H9 (cell line): Measurements from ENCODE around the gene OTOGL. TPM values are rescaled to one million over a fixed set of nuclear protein-coding genes. Genes with fewer than 3 reads are reported as not detected.

ENCODE experiments used
- DNase-seq: peaks from one replicate; pipeline ENCODE4 v3.0.0-alpha.2; 2017
- H2AFZ ChIP-seq: one replicate; pipeline ENCODE4 v1.6.1; 2013; ENCODE audit warnings: mild to moderate bottlenecking, low read length, control low read depth, moderate library complexity
- H2AK5ac ChIP-seq: 2 replicates; pipeline ENCODE4 v1.6.1; 2013; ENCODE audit warnings: low read length, control low read depth, mixed read lengths; ENCODE audit not compliant: insufficient read length
- H2BK120ac ChIP-seq: one replicate; pipeline ENCODE4 v1.6.1; 2013; ENCODE audit warnings: low read depth, mild to moderate bottlenecking, low read length, control low read depth, inconsistent platforms; ENCODE audit not compliant: poor library complexity, severe bottlenecking
- H2BK12ac ChIP-seq: 2 replicates; pipeline ENCODE4 v1.6.1; 2013; ENCODE audit warnings: low read length, control low read depth, mixed read lengths, low read depth; ENCODE audit not compliant: insufficient read length
- H2BK15ac ChIP-seq: 2 replicates; pipeline ENCODE4 v1.6.1; 2013; ENCODE audit warnings: low read depth, low read length, control low read depth
- H2BK20ac ChIP-seq: one replicate; pipeline ENCODE4 v1.6.1; 2013; ENCODE audit warnings: low read depth, mild to moderate bottlenecking, low read length, control low read depth, inconsistent platforms; ENCODE audit not compliant: poor library complexity, severe bottlenecking
- H2BK5ac ChIP-seq: 2 replicates; pipeline ENCODE4 v1.6.1; 2013; ENCODE audit warnings: low read length, control low read depth, mixed read lengths; ENCODE audit not compliant: insufficient read length
- H3K14ac ChIP-seq: 2 replicates; pipeline ENCODE4 v1.6.1; 2013; ENCODE audit warnings: low read length, control low read depth; ENCODE audit not compliant: insufficient read depth
- H3K18ac ChIP-seq: 2 replicates; pipeline ENCODE4 v1.6.1; 2013; ENCODE audit warnings: low read depth, mild to moderate bottlenecking, mixed read lengths, low read length, control low read depth; ENCODE audit not compliant: insufficient read length
- H3K23ac ChIP-seq: 2 replicates; pipeline ENCODE4 v1.6.1; 2013; ENCODE audit warnings: low read length, control low read depth, mixed read lengths, low read depth; ENCODE audit not compliant: insufficient read length
- H3K23me2 ChIP-seq: 2 replicates; pipeline ENCODE4 v1.6.1; 2013; ENCODE audit warnings: low read depth, mild to moderate bottlenecking, mixed read lengths, low read length, control low read depth; ENCODE audit not compliant: insufficient read length, poor library complexity, severe bottlenecking
- H3K27ac ChIP-seq: 2 replicates; pipeline ENCODE4 v1.5.1; 2013; ENCODE audit warnings: low read length, control low read depth, mixed read lengths, low read depth; ENCODE audit not compliant: insufficient read length
- H3K27me3 ChIP-seq: 2 replicates; pipeline ENCODE4 v1.6.1; 2013; ENCODE audit warnings: low read length, control low read depth, inconsistent platforms; ENCODE audit not compliant: insufficient read depth
- H3K4ac ChIP-seq: 2 replicates; pipeline ENCODE4 v1.6.1; 2013; ENCODE audit warnings: low read depth, mild to moderate bottlenecking, control low read depth, inconsistent platforms, low read length, moderate library complexity
- H3K4me1 ChIP-seq: 2 replicates; pipeline ENCODE4 v1.6.1; 2013; ENCODE audit warnings: low read length, control low read depth, inconsistent platforms; ENCODE audit not compliant: insufficient read depth
- H3K4me2 ChIP-seq: 2 replicates; pipeline ENCODE4 v1.6.1; 2013; ENCODE audit warnings: low read length, control low read depth, mixed read lengths; ENCODE audit not compliant: insufficient read length, insufficient read depth
- H3K56ac ChIP-seq: 2 replicates; pipeline ENCODE4 v1.6.1; 2013; ENCODE audit warnings: low read depth, mild to moderate bottlenecking, mixed read lengths, low read length, control low read depth; ENCODE audit not compliant: insufficient read length
- H3K79me1 ChIP-seq: 2 replicates; pipeline ENCODE4 v1.6.1; 2013; ENCODE audit warnings: low read depth, mild to moderate bottlenecking, moderate library complexity, low read length, control low read depth, inconsistent platforms; ENCODE audit not compliant: insufficient read depth, poor library complexity, severe bottlenecking
- H3K79me2 ChIP-seq: 2 replicates; pipeline ENCODE4 v1.6.1; 2013; ENCODE audit warnings: low read length, control low read depth, inconsistent platforms; ENCODE audit not compliant: insufficient read depth
- H3K9ac ChIP-seq: 2 replicates; pipeline ENCODE4 v1.6.1; 2013; ENCODE audit warnings: low read length, control low read depth, mixed read lengths; ENCODE audit not compliant: insufficient read length; ENCODE audit errors: extremely low read depth
- H3K9me3 ChIP-seq: one replicate; pipeline ENCODE4 v1.6.1; 2013; ENCODE audit warnings: low read depth, low read length, inconsistent platforms; ENCODE audit not compliant: control insufficient read depth
- H3T11ph ChIP-seq: one replicate; pipeline ENCODE4 v1.6.1; 2013; ENCODE audit warnings: mild to moderate bottlenecking, low read length, control low read depth, inconsistent platforms
- H4K20me1 ChIP-seq: one replicate; pipeline ENCODE4 v1.6.1; 2013; ENCODE audit not compliant: control insufficient read depth, insufficient read length, insufficient read depth
- H4K5ac ChIP-seq: 2 replicates; pipeline ENCODE4 v1.6.1; 2013; ENCODE audit warnings: low read depth, mild to moderate bottlenecking, mixed read lengths, low read length, control low read depth; ENCODE audit not compliant: insufficient read length
- H4K8ac ChIP-seq: replicated peaks from 2 replicates; pipeline ENCODE4 v1.6.1; 2013; ENCODE audit warnings: low read length, control low read depth, mixed read lengths, low read depth; ENCODE audit not compliant: insufficient read length
- H4K91ac ChIP-seq: 2 replicates; pipeline ENCODE4 v1.6.1; 2013; ENCODE audit warnings: low read depth, mild to moderate bottlenecking, moderate library complexity, mixed read lengths, low read length, control low read depth; ENCODE audit not compliant: insufficient read length
- H3K27ac Mint-ChIP-seq, 3 experiments: 2 replicates in 2 of 3; 3 replicates in 1 of 3; pipeline ENCODE4 v1.8.0; 2020 to 2021; ENCODE audit warnings: mixed read lengths in 3 of 3, mild to moderate bottlenecking in 1 of 3, moderate library complexity in 1 of 3
- H3K27me3 Mint-ChIP-seq: 2 replicates; pipeline ENCODE4 v1.8.0; 2021; ENCODE audit warnings: low read depth, mild to moderate bottlenecking, moderate library complexity, mixed read lengths
- H3K36me3 Mint-ChIP-seq, 3 experiments: 2 replicates in 2 of 3; 3 replicates in 1 of 3; pipeline ENCODE4 v1.8.0; 2020 to 2021; ENCODE audit warnings: low read depth in 3 of 3, mixed read lengths in 3 of 3; ENCODE audit not compliant: insufficient read depth in 1 of 3
- H3K4me1 Mint-ChIP-seq, 2 experiments: 2 replicates each; pipeline ENCODE4 v1.8.0; 2020; ENCODE audit warnings: mixed read lengths in 2 of 2
- H3K4me3 Mint-ChIP-seq, 2 experiments: 2 replicates in 1 of 2; 3 replicates in 1 of 2; pipeline ENCODE4 v1.8.0; 2020 to 2021; ENCODE audit warnings: mild to moderate bottlenecking in 2 of 2, mixed read lengths in 2 of 2, moderate library complexity in 1 of 2
- H3K9me3 Mint-ChIP-seq, 2 experiments: 2 replicates in 1 of 2; 3 replicates in 1 of 2; pipeline ENCODE4 v1.8.0; 2020; ENCODE audit warnings: mild to moderate bottlenecking in 2 of 2, mixed read lengths in 2 of 2, moderate library complexity in 1 of 2
- WGBS: extraction: QIAGEN DNeasy Blood & Tissue Kit; methylation state at CpG from one replicate; pipeline ENCODE4 v1.1.7; 2013; ENCODE audit warnings: missing lambda C conversion rate, low lambda C conversion rate, mixed read lengths; ENCODE audit not compliant: insufficient read length; ENCODE audit errors: extremely low coverage; 5-methylcytosine and 5-hydroxymethylcytosine counted together
- total RNA-seq: library from RNA; stranded (reverse); gene quantifications from 2 replicates; pipeline ENCODE4 v1.2.1, GENCODE V29; 2021
- TF ChIP-seq, protein P1 (sequence below): fragments of 200-600 bp; sonication (generic); conservative IDR thresholded peaks from 3 replicates; pipeline ENCODE4 v1.8.0; 2021; ENCODE audit warnings: antibody characterized with exemption, mild to moderate bottlenecking

The OTOGL gene
- total RNA-seq, 1 experiment from 2014 or later: 0.11 TPM

DNA sequence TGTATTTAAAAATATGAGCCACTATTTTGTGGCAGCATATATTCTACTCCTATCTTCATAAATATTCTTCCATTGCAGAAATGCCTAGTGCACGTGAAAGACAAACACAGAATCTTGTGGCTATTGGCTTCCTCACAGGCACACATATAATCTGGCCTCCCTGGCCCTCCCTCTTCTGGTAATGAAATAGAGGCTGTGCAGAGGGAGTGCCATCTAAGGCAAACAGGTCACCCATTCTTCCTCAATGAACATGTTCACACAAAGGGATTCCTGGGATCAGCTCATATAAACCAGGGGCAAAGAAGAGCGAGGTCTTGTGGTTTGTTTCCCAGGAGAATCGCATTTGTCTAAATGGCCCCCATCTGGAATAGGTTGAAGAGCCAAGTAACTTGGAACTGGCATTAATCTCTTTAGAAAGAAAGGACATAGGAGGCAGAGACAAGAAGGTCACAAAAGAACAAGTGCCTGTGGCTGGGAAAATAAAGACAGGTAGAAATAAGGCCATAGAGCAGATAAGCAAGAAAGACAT lies 173.1 kb downstream of the OTOGL start:
- H2BK120ac ChIP-seq: no peak overlapping the region
- H4K5ac ChIP-seq: no peak overlapping the region
- H2BK12ac ChIP-seq: no peak overlapping the region
- H3K27me3 ChIP-seq: no peaks in the 10 kb centered on the region
- no peak overlapping the region for H3K18ac ChIP-seq
- Mint-ChIP-seq H3K36me3 (no peaks in the 10 kb centered on the region), H3K9me3 (no peaks in the 10 kb centered on the region), H3K27ac (no peak overlapping the region), H3K4me3 (no peak overlapping the region), H3K27me3 (no peaks in the 10 kb centered on the region), H3K4me1 (no peaks in the 10 kb centered on the region)
- H3T11ph ChIP-seq: no peak overlapping the region
- no peak overlapping the region for H4K8ac ChIP-seq
- no peaks in the 10 kb centered on the region for H3K79me1 ChIP-seq
- no peak overlapping the region for H2AFZ ChIP-seq
- WGBS: no CpG with 5 or more reads among the region's 3 CpGs
- H3K4me1 ChIP-seq: no peaks in the 10 kb centered on the region
- H3K9ac ChIP-seq: no peak overlapping the region
- no peak overlapping the region for H2BK15ac ChIP-seq
- H3K56ac ChIP-seq: no peak overlapping the region
- no peak overlapping the region for H2AK5ac ChIP-seq
- no peak overlapping the region for H3K4ac ChIP-seq
- DNase-seq: no peak
- H4K20me1 ChIP-seq: no peaks in the 10 kb centered on the region
- H3K9me3 ChIP-seq: no peaks in the 10 kb centered on the region
- H3K14ac ChIP-seq: no peak overlapping the region
- no peak overlapping the region for H3K27ac ChIP-seq
- H3K4me2 ChIP-seq: no peak overlapping the region
- no peak overlapping the region for H2BK20ac ChIP-seq
- no peak overlapping the region for H4K91ac ChIP-seq
- no peaks in the 10 kb centered on the region for H3K79me2 ChIP-seq
- no peak overlapping the region for H2BK5ac ChIP-seq
- no peak overlapping the region for H3K23ac ChIP-seq
- TF ChIP-seq, protein P1, sequence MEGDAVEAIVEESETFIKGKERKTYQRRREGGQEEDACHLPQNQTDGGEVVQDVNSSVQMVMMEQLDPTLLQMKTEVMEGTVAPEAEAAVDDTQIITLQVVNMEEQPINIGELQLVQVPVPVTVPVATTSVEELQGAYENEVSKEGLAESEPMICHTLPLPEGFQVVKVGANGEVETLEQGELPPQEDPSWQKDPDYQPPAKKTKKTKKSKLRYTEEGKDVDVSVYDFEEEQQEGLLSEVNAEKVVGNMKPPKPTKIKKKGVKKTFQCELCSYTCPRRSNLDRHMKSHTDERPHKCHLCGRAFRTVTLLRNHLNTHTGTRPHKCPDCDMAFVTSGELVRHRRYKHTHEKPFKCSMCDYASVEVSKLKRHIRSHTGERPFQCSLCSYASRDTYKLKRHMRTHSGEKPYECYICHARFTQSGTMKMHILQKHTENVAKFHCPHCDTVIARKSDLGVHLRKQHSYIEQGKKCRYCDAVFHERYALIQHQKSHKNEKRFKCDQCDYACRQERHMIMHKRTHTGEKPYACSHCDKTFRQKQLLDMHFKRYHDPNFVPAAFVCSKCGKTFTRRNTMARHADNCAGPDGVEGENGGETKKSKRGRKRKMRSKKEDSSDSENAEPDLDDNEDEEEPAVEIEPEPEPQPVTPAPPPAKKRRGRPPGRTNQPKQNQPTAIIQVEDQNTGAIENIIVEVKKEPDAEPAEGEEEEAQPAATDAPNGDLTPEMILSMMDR: no peak
- H3K23me2 ChIP-seq: no peaks in the 10 kb centered on the region
